ENCODE measurements around the gene GALNT2. TPM values are rescaled to one million over a fixed set of nuclear protein-coding genes. Genes with fewer than 3 reads are reported as not detected.

The GALNT2 gene
- total RNA-seq, 4 donors from 2014 or later, result 41.7 to 56.4 (median 50.7) TPM

DNA sequence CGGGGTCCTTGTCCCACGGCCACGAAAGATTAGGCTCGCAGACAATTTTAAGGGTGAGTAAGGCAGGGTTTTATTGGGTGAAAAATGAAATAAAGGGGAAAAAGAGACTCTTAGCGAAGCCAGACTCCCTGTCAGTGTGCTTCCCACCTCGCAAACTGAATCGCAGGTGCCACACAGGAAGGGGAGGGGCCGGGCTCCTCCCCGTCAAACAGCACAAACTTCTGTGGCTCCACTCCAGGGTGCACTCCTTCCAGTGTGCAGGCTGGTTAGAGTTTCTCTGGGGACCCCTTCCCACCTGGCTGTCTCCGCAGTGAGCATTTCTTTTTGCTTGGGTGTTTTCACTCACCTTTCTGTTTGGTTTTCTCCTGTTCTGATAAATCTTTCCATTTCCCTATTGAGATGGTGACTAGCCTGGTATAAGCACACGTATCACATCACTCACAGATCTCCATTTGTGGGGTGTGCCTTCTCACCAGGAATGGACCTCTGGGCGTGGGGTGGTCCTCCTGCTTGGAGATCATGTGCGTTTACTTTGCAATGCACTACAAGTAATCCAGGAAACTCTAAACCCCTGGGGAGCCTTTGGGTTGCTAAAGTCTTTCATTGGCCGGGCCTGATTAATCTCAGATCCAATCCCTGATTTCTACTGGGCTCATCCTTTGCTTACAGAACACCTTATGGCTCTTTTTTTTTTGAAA, 37.6 kb upstream of the GALNT2 start:
- TF ChIP-seq, protein P1, sequence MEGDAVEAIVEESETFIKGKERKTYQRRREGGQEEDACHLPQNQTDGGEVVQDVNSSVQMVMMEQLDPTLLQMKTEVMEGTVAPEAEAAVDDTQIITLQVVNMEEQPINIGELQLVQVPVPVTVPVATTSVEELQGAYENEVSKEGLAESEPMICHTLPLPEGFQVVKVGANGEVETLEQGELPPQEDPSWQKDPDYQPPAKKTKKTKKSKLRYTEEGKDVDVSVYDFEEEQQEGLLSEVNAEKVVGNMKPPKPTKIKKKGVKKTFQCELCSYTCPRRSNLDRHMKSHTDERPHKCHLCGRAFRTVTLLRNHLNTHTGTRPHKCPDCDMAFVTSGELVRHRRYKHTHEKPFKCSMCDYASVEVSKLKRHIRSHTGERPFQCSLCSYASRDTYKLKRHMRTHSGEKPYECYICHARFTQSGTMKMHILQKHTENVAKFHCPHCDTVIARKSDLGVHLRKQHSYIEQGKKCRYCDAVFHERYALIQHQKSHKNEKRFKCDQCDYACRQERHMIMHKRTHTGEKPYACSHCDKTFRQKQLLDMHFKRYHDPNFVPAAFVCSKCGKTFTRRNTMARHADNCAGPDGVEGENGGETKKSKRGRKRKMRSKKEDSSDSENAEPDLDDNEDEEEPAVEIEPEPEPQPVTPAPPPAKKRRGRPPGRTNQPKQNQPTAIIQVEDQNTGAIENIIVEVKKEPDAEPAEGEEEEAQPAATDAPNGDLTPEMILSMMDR (IDR thresholded peaks at IDR 0.05; ENCODE audit: low read depth), result no peak

DNA sequence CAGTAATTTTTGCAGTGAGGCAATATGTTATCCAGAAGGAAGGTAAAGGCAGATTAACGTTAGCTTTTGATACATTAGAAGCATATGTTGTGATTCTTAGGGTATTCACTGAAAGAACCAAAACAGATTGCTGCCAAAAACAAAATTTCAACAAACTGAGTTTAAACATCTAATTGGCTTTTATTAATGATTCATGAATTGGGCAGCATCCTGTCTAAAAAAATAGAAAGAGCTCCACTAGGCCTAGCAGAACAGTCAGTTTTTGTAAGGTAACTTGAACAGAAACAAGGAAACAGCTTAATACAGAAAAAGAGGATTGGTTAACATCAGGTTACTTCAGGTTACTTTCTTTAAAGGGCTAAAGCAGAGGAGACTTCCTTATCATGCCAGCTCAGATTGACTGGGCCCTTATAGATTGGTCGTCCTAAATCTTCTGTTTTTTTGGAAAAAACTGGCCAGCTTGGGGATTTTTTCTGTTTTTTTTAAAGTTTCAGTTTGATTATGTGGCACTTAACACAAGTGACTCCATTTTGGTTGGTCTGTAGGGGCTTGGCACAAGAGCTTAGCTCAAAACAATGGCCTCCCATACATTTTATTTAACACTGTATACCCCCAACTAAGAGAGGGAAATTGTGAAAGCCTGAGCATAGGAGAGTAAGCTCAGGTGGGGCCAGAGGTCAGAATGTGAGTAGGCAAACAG, 36.8 kb upstream of the GALNT2 start:
- TF ChIP-seq, protein P1 (IDR thresholded peaks at IDR 0.05; ENCODE audit: low read depth), result no peak

DNA sequence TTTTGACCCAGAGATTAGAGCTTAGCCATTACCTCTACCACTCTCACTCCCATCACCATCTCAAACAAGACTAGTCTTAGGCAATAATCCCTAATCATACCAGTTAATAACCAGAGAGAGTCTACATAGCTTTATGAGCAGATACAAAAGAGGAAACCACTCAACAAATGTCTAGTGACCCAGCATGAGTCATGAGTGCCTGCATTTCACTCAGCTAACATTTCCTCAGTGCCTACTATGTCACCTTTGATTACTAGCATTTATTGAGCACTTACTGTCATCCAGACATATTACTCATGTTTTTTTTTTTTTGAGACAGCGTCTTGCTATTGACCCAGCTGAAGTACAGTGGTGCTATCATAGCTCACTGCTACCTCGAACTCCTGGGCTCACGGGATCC, 35.9 kb upstream of the GALNT2 start:
- TF ChIP-seq, protein P1 (IDR thresholded peaks at IDR 0.05; ENCODE audit: low read depth), result no peak

DNA sequence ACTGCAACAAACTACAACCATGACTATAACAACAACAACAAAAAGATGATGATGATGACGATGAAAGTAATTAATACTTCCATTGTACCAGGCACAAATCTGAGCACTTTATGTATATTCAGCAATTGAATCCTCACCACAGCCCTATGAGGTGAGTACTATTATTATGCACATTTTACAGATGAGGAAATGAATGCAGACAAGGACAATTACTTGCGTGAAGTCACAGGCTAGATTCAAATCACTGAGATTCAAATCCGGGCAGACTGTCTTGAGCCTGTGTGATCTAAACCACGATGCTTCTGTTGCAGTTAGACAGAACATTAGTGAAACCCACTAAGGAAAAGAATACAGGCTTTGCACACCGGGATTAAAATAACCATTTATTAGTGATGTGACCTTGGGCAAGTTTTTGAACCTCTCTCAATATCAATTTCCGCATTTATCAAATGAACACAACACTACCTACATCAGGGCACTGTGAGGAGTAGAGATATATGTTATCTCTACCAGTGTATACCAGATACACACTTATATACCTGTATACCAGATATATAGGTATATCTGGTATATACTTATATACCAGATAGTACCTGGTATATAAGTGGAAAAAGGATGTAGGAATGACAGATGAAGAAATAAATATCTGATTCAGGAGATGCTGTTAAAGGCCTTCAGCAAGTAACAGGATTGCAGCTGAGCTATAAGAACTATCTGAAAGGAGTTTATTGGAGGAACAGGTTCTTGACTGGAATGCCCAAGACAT, 34.3 kb upstream of the GALNT2 start:
- TF ChIP-seq, protein P1 (IDR thresholded peaks at IDR 0.05; ENCODE audit: low read depth), result no peak

DNA sequence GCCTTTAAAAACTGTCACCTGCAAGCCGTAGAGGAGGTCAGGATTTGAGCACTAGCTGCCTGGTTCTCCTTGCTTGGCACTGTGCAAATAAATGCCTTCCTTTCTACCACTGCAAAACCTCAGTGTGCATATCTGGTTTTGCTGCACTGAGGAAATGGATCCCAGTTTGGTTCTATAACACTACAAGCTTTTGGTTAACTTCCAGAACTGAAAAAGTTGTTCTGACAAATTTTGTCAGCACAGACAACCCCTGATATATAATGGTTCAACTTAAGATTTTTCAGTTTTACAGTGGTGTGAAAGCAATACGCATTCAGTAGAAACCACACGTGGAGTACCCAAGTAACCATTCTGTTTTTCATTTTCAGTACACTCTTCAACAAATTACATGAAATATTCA, 29.8 kb upstream of the GALNT2 start:
- TF ChIP-seq, protein P1 (IDR thresholded peaks at IDR 0.05; ENCODE audit: low read depth), result no peak

DNA sequence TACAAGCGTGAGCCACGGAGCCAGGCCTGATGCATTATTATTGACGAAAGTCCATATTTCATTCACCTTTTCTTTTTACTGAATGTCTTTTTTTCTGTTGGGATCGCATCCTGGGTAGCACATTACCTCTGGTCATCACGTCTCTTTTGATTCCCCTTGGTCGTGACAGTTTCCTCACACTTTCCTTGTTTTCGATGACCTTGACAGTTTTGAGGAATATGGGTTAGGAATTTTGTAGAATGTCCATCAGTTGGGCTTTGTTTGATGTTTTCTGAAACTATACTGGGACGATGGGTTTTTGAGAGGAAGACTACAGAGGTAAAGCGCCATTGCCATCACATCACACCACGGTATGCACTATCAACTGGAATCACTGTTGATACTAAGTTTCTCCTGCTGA, 26.6 kb upstream of the GALNT2 start:
- TF ChIP-seq, protein P1 (IDR thresholded peaks at IDR 0.05; ENCODE audit: low read depth), result no peak

DNA sequence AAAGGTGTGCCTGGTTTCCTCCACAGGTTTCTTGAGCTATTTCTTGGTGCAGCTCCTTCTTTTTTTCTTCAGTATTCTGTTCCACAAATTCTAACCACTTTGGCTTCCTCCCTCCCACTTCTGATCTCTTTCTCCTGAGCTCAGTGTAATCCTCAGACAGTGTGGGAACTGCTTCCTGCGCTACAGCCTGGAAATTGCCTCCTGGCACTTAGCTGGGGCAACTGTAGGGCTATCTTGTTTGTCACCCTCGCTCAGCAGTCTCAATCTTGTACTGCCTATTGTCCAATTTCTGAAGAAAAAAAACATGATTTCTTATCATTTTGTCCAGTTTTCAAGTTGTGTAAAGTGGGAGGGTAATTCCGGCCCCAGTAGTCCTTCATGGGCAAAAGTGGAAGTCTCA, 24.0 kb upstream of the GALNT2 start:
- TF ChIP-seq, protein P1 (IDR thresholded peaks at IDR 0.05; ENCODE audit: low read depth), result no peak

Data from subcutaneous adipose tissue (tissue), 4 donors.